Brain microvascular endothelial cell (primary cell): Measurements from ENCODE around the gene TTF1.
"Not testable (repeated sequence)": the region's sequence is repeated elsewhere in the genome, so short reads cannot be mapped to it uniquely, and the experiment has no call there.

ENCODE experiments used
- DNase-seq: peaks from one replicate; pipeline ENCODE4 v3.0.0-alpha.2; 2020
- H3K27ac ChIP-seq: fragments of 250-450 bp; sonication (Bioruptor Pico); 2 replicates; pipeline ENCODE4 v1.5.1; 2020; ENCODE audit warnings: mild to moderate bottlenecking, moderate library complexity
- H3K27me3 ChIP-seq: fragments of 250-450 bp; sonication (Bioruptor Pico); replicated peaks from 2 replicates; pipeline ENCODE4 v1.5.1; 2020; ENCODE audit warnings: mild to moderate bottlenecking
- H3K36me3 ChIP-seq: fragments of 250-450 bp; sonication (Bioruptor Pico); replicated peaks from 2 replicates; pipeline ENCODE4 v1.5.1; 2020; ENCODE audit warnings: mild to moderate bottlenecking
- H3K4me3 ChIP-seq: 2 replicates; pipeline ENCODE4 v1.5.1; 2011; ENCODE audit warnings: low read depth, mild to moderate bottlenecking, control low read depth, low read length, moderate library complexity
- CTCF ChIP-seq: IDR thresholded peaks from 2 replicates; pipeline ENCODE4 v1.5.1; 2011; ENCODE audit warnings: low read depth, mild to moderate bottlenecking, moderate library complexity, low read length, control low read depth, inconsistent platforms; ENCODE audit errors: missing control alignments
- in situ Hi-C: cut with HindIII; loops from 2 replicates; pipeline ENCODE4 v1.10.0; 2017; ENCODE audit warnings: low sequenced_read_pairs, low pct_ligation_motif_present

Gene TTF1

GRCh38 chr9:132387133-132387532 lies 19.5 kb downstream of the TTF1 start:
- no peak overlapping the region for H3K4me3 ChIP-seq
- H3K36me3 ChIP-seq = peaks cover 60% of the 10 kb centered on the region
- no peak for TF ChIP-seq CTCF
- in situ Hi-C loops = no loop called here
- no peaks in the 10 kb centered on the region for H3K27me3 ChIP-seq
- DNase-seq = no peak
- no peak overlapping the region for H3K27ac ChIP-seq

DNA sequence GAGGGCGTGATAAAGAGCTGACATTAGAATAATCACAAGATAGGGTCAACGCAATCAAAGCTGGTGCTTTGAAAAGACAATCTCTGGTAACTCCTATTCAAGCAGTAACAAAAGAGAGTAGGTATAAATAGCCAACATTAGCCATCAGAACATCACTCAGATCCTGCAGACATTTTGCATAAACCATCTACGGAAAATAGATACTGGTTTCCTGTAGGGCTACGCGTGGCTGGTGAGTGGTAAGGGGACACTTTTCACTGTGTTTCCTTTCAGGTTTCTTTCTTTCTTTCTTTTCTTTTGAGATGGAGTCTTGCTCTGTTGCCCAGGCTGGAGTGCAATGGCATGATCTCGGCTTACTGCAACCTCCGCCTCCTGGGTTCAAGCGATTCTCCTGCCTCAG lies 22.3 kb downstream of the TTF1 start:
- H3K27me3 ChIP-seq = no peaks in the 10 kb centered on the region
- TF ChIP-seq CTCF = no peak
- peaks cover 37% of the 10 kb centered on the region for H3K36me3 ChIP-seq
- no peak overlapping the region for H3K27ac ChIP-seq
- no peak overlapping the region for H3K4me3 ChIP-seq
- in situ Hi-C loops = no loop called here
- no peak for DNase-seq

DNA sequence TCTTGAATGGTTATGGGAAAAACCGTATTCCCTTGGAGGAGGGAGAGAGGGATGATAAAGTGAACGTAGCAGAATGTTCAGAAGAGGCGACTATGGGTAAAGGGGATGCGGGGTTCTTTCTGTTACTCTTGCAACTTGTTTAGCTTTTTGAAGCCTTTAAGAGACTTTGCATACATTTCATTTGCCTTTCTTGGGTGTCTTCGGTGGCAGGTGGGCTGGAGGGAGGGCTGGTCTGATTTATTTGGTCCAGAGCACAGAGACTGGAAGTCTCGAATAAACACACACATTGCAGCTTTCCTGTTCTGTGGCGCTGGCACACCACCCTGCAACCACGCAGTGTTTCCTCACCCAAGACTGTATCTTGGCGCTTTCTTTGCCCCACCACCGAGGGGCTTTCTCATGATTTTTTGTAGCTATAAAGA lies 23.2 kb downstream of the TTF1 start:
- H3K4me3 ChIP-seq = no peak overlapping the region
- DNase-seq = no peak
- no peak for TF ChIP-seq CTCF
- in situ Hi-C loops = no loop called here
- peaks cover 34% of the 10 kb centered on the region for H3K36me3 ChIP-seq
- no peak overlapping the region for H3K27ac ChIP-seq
- no peaks in the 10 kb centered on the region for H3K27me3 ChIP-seq

DNA sequence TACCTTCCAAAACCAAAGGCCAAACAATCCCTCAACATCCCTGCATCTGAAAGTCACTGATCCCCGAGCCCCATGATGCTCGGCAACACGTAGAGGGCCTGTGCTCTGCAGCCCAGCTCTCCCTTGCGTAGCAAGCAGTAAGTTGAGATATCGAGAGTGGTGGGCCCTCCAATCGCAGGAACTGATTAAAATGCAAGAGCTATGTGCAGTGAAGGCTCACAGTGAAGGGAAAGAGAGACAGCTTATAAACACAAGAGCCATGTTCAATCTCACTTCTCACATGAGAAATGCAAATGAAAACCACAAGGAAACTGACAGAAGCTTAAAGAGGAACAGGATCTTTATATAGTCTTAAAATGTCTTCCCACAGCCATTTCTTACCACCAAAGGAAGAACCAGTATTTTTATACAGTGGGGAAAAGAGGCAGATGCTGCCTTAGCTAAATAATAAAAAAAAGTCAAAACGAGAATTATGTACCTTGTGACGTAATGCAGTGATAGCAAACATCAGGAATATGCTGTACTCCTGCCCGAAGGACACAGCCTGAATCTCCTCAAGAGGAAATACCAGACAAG lies 24.6 kb downstream of the TTF1 start:
- Histone ChIP-seq H3K4me3 (no peak overlapping the region), H3K27ac (no peak overlapping the region), H3K36me3 (peaks cover 25% of the 10 kb centered on the region), H3K27me3 (no peaks in the 10 kb centered on the region)
- no peak for TF ChIP-seq CTCF
- DNase-seq = no peak
- in situ Hi-C loops = no loop called here

- in situ Hi-C loops, DNase-seq: not testable (repeated sequence)
Observed at GRCh38 chr9:132378416-132378815, 28.2 kb downstream of the TTF1 start.

GRCh38 chr9:132377769-132378168 lies 28.9 kb downstream of the TTF1 start:
- in situ Hi-C loops, DNase-seq, H3K4me3 ChIP-seq, H3K27me3 ChIP-seq, H3K27ac ChIP-seq: not testable (repeated sequence)
- peaks cover 20% of the 10 kb centered on the region for H3K36me3 ChIP-seq

More at GRCh38 chr9:132378416-132378815, 28.2 kb downstream of the TTF1 start:
- not testable (repeated sequence) for H3K27ac ChIP-seq, H3K4me3 ChIP-seq, H3K27me3 ChIP-seq
- H3K36me3 ChIP-seq = peaks cover 20% of the 10 kb centered on the region

DNA sequence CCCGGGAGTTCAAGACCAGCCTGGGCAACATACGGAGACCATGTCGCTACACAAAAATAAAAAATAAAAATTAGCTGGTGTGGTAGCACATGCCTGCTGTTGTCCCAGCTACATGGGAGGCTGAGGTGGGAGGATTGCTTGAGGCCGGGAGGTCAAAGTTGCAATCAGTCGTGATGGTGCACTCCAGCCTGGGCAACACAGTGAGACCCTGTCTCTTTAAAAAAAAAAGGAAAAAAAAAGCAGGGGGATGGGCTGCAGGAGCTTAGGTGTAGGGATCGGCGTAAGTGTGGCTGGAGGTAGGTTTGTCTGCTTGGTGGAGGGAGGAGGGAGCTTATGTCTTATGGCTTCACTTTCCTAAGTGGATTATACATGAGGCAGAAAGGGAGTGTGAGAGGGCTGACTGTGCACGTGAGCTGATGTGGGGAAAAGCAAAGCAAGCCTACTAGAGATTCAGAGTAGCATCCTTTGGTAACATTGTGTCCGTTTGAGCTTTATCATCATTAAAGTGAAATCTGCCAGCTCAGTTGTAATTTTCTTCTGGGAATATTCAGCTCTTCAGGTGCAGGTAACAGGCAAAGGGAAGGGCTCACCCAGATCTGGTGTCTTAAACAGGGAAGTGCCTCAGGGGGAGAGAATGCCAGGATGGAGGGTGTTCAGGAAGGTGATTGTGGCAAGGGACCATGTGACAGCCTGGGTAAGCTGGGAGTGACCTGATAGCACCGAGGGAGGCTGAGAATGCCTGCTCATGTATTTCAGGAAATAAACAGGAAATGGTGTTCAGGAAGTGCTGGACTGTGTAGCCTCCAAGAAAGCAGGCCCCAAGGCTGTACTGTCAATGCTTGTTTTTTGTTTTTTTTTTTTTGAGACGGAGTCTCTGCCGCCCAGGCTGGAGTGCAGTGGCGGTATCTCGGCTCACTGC lies 34.2 kb downstream of the TTF1 start:
- Histone ChIP-seq H3K27ac (no peak overlapping the region), H3K4me3 (no peak overlapping the region), H3K27me3 (no peaks in the 10 kb centered on the region), H3K36me3 (peaks cover 14% of the 10 kb centered on the region)
- no peak for DNase-seq
- in situ Hi-C loops = no loop called here
- no peak for TF ChIP-seq CTCF
